22Rv1 (cell line): ENCODE data around the gene ENAM.

Experiments
- H3K27ac ChIP-seq: fragments of 450-650 bp; 2 replicates; pipeline ENCODE4 v1.5.1; 2017
- ZFX ChIP-seq: fragments of 450-650 bp; IDR thresholded peaks from 2 replicates; pipeline ENCODE4 v1.6.1; 2017; ENCODE audit warnings: antibody characterized with exemption, borderline replicate concordance
- TF ChIP-seq, protein P1 (sequence below): fragments of 450-650 bp; IDR thresholded peaks from 2 replicates; pipeline ENCODE4 v1.5.1; 2017; ENCODE audit warnings: mild to moderate bottlenecking

Gene ENAM, protein sequence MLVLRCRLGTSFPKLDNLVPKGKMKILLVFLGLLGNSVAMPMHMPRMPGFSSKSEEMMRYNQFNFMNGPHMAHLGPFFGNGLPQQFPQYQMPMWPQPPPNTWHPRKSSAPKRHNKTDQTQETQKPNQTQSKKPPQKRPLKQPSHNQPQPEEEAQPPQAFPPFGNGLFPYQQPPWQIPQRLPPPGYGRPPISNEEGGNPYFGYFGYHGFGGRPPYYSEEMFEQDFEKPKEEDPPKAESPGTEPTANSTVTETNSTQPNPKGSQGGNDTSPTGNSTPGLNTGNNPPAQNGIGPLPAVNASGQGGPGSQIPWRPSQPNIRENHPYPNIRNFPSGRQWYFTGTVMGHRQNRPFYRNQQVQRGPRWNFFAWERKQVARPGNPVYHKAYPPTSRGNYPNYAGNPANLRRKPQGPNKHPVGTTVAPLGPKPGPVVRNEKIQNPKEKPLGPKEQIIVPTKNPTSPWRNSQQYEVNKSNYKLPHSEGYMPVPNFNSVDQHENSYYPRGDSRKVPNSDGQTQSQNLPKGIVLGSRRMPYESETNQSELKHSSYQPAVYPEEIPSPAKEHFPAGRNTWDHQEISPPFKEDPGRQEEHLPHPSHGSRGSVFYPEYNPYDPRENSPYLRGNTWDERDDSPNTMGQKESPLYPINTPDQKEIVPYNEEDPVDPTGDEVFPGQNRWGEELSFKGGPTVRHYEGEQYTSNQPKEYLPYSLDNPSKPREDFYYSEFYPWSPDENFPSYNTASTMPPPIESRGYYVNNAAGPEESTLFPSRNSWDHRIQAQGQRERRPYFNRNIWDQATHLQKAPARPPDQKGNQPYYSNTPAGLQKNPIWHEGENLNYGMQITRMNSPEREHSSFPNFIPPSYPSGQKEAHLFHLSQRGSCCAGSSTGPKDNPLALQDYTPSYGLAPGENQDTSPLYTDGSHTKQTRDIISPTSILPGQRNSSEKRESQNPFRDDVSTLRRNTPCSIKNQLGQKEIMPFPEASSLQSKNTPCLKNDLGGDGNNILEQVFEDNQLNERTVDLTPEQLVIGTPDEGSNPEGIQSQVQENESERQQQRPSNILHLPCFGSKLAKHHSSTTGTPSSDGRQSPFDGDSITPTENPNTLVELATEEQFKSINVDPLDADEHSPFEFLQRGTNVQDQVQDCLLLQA

DNA sequence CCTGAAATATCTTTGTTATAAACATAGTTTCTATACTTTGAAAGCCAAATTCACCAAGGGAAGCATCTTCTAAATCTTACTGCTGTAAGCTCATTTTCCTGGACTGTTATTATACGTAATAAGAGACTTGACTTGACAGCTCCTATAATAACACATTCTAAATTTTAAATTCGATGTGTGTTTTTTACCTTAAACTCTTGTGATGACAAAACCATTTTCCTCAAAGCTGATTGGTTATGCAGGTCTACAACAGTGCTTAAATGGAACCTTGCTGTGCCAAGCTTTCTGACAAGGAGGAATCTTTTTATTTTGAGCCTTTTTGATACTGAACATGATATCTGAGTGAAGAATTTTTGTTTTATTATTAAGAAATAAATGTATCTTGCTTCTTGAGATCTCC lies at the start of gene ENAM:
ENAM (plus strand) TSS at position 301 of the 400 bp plus-strand sequence. CDS start 757 bp downstream, outside the sequence.
- H3K27ac ChIP-seq: no peak within 1 kb of the TSS
- no peak for TF ChIP-seq ZFX
- TF ChIP-seq, protein P1, sequence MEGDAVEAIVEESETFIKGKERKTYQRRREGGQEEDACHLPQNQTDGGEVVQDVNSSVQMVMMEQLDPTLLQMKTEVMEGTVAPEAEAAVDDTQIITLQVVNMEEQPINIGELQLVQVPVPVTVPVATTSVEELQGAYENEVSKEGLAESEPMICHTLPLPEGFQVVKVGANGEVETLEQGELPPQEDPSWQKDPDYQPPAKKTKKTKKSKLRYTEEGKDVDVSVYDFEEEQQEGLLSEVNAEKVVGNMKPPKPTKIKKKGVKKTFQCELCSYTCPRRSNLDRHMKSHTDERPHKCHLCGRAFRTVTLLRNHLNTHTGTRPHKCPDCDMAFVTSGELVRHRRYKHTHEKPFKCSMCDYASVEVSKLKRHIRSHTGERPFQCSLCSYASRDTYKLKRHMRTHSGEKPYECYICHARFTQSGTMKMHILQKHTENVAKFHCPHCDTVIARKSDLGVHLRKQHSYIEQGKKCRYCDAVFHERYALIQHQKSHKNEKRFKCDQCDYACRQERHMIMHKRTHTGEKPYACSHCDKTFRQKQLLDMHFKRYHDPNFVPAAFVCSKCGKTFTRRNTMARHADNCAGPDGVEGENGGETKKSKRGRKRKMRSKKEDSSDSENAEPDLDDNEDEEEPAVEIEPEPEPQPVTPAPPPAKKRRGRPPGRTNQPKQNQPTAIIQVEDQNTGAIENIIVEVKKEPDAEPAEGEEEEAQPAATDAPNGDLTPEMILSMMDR: no peak

DNA sequence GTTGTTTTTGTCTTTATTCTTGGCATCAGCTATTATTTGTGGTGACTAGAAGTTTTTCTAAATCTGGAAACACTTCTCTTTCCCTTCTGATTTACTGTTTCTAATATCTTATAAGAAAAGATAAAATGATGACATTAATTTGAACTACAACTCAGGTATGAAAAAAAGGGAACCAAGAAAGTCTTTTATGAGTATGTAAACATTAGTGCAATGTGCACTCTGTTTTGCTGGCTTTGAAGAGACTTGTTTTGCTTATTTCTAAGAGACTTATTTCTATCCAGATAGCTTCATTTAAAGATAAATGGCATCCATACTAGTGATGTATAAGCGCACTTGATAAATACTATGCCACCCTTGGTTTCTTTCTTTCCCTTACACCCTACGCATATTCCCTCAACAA lies 46.6 kb upstream of the ENAM start:
- no peak overlapping the region for H3K27ac ChIP-seq
- no peak for TF ChIP-seq ZFX
- TF ChIP-seq, protein P1: no peak

DNA sequence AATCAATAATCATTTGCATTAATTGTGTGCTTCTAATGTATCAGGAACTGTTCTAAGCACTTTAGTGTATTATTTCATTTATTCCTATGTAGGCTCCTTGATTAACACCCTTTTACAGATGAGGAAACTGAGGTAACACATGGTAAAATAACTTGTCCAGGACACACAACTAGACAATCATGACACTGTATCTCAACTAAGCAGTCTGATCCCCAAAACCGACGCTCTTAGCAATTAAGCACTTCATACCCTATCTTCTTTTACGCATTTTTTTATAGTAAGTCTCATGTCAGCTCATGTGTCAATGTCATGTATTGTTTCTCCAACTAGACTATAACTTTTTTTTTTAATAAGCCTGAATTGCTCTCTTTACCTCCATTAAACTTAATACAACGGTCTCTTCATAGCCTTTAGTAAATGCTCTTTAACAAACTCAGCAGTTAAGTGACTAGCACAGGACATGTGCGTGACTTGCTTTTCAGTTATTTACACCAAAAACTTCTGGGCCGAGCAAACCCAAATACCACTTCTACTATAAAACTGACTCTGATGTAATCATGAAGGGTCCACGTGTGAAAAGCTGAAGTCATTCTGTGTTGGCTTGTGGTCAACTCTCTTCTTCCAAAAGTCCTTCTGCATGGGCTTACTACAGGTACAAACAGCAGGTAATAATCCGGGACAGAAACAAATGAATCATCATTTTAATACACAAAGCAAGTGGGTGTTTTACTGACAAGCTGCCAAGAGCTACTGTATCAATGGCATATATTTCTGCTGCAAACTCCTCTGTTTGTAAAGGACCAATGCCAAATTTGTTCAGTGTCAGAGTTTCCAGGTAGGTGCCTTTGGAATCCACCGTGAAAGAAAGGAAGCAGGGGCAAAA lies 44.4 kb upstream of the ENAM start:
- H3K27ac ChIP-seq: peak overlapping the region; percentile 28
- TF ChIP-seq, protein P1: no peak
- TF ChIP-seq ZFX: no peak

DNA sequence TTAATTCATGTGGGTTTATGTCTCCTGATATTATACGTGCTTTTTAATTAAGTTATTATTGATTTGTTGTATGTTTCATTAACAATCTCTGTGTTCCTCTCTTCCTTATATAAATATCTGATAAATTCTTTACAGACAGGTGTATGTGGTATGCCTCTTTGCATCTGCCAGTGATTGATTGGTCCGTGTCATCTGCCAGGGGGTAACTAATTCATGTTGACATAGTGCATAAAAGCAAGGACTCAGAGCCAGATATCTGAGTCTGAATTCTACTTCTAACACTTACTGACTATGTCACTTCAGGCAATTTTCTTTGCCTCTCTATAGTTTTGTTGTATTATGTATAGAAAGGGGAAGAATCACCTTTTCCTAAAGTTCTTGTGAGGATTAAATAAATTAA lies 41.7 kb upstream of the ENAM start:
- TF ChIP-seq, protein P1: no peak
- TF ChIP-seq ZFX: no peak
- no peak overlapping the region for H3K27ac ChIP-seq

DNA sequence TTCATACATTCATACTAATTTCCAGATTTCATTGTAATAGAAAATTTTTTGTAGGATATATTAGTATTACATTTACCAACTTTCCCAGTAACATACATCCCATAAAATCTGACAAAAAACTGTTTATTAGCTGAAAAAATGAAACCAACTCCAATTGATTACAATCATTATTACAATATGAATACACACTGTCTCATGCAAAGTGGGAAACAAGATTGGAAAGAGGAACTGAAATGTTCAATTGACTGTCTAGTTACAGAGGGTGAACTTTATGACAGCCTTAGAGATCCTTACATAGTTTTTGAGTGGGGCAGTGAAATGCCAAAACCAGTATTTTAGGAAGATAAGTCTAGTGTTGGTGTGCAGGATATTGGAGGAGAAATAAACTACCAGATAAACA lies 38.8 kb upstream of the ENAM start:
- no peak overlapping the region for H3K27ac ChIP-seq
- TF ChIP-seq ZFX: no peak
- TF ChIP-seq, protein P1: no peak

DNA sequence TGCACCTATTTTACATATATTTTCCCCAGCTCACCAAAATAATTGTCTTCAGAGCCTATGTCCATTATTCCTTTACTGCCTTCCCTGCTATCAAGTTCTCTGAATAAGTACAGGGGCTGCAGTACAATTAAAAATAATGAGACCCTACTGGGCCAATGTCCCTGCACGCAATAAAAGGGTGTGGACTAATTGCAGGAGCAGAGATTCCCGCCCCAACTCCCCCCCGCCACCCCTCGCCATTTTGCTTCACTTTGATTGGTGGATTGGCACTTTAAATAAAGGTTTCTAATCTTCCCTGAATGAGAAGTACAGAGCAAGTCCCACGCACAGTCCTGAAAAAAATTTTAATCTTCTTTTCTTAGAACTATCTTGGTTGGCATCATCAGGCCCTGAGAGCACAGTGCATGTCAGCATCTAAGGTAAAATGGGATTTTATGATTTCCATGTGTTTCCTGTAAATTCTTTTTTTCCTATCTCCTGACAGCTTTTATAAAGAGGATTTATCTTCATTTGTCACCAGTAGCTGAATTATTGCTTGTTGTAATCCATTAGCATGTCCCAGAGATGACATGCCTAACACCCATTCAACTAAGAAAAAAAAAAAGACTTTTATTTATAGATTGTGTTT lies 36.5 kb upstream of the ENAM start, which contains the start of gene AMBN:
AMBN (plus strand) TSS at position 302 of the 628 bp plus-strand sequence; CDS start at position 405, 103 bp downstream.
- H3K27ac ChIP-seq: no peak within 1 kb of the TSS
- TF ChIP-seq, protein P1: no peak
- no peak for TF ChIP-seq ZFX
